Measurements from ENCODE around the gene CRTC1.
"Not testable (repeated sequence)": the region's sequence is repeated elsewhere in the genome, so short reads cannot be mapped to it uniquely, and the experiment has no call there.

Gene CRTC1

GRCh38 chr19:18671303-18672043 is 12.0 kb upstream of the CRTC1 start:
- no peak for DNase-seq

GRCh38 chr19:18672044-18672451 is 11.4 kb upstream of the CRTC1 start:
- no peak for DNase-seq

- peak; percentile 29 for DNase-seq
Measured at GRCh38 chr19:18672606-18673337, 10.7 kb upstream of the CRTC1 start.

- no peak for DNase-seq
Measured at GRCh38 chr19:18674616-18675015, 8.9 kb upstream of the CRTC1 start.

- peak; percentile 63 for DNase-seq
Measured at GRCh38 chr19:18675779-18676178, 7.7 kb upstream of the CRTC1 start.

- DNase-seq: no peak
Measured at GRCh38 chr19:18676692-18677091, 6.8 kb upstream of the CRTC1 start.

GRCh38 chr19:18677156-18677555 is 6.3 kb upstream of the CRTC1 start:
- peak; percentile 32 for DNase-seq

- DNase-seq: not testable (repeated sequence)
Measured at GRCh38 chr19:18680148-18680547, 3.3 kb upstream of the CRTC1 start.

GRCh38 chr19:18682807-18683108 is 722 bp upstream of the CRTC1 start:
- no peak for DNase-seq

GRCh38 chr19:18683958-18684641 is 620 bp downstream of the CRTC1 start:
- DNase-seq: peak; percentile 61

GRCh38 chr19:18684642-18684993 is 1.1 kb downstream of the CRTC1 start:
- DNase-seq: no peak

GRCh38 chr19:18685597-18686190 is 2.2 kb downstream of the CRTC1 start:
- no peak for DNase-seq

- no peak for DNase-seq
Measured at GRCh38 chr19:18687740-18688465, 4.4 kb downstream of the CRTC1 start.

- DNase-seq: no peak
Measured at GRCh38 chr19:18696023-18696422, 12.5 kb downstream of the CRTC1 start.

- DNase-seq: no peak
Measured at GRCh38 chr19:18697680-18698079, 14.2 kb downstream of the CRTC1 start.

GRCh38 chr19:18698321-18699167 is 15.1 kb downstream of the CRTC1 start:
- DNase-seq: no peak

- DNase-seq: peak; percentile 39
Measured at GRCh38 chr19:18699403-18700054, 16.0 kb downstream of the CRTC1 start.

- peak; percentile 98 for DNase-seq
Measured at GRCh38 chr19:18700501-18701249, 17.2 kb downstream of the CRTC1 start.

GRCh38 chr19:18701250-18701608 is 17.7 kb downstream of the CRTC1 start:
- no peak for DNase-seq

GRCh38 chr19:18704054-18704453 is 20.6 kb downstream of the CRTC1 start:
- DNase-seq: no peak

GRCh38 chr19:18704971-18705370 is 21.5 kb downstream of the CRTC1 start:
- DNase-seq: no peak

All from NCI-H82 (cell line).